Calu3 (cell line): Measurements from ENCODE around the gene PAX8. TPM values are rescaled to one million over a fixed set of nuclear protein-coding genes. Genes with fewer than 3 reads are reported as not detected.

ENCODE experiments used
- BruUV-seq: library from RNA; stranded (reverse); fragments of 400-500 nt; replicated peaks from 2 replicates; lab custom pipeline; 2021; lab: Mats Ljungman, UMichigan
- CTCF ChIA-PET: fragments of 300-600 bp; sonication (Branson Sonifier 250); formaldehyde crosslinking; loops from one replicate; lab custom pipeline; 2022; ENCODE audit warnings: antibody characterized with exemption; lab: Charles Lee
- DNase-seq: peaks from one replicate; pipeline ENCODE4 v3.0.0; 2022
- H3K27ac Mint-ChIP-seq: one replicate; pipeline ENCODE4 v1.8.0; 2022; ENCODE audit warnings: mixed read lengths; ENCODE audit not compliant: unreplicated experiment
- H3K27me3 Mint-ChIP-seq: one replicate; pipeline ENCODE4 v1.8.0; 2022; ENCODE audit warnings: mixed read lengths; ENCODE audit not compliant: unreplicated experiment
- H3K36me3 Mint-ChIP-seq: one replicate; pipeline ENCODE4 v1.8.0; 2022; ENCODE audit warnings: mild to moderate bottlenecking, moderate library complexity, mixed read lengths; ENCODE audit not compliant: insufficient read depth, unreplicated experiment
- H3K4me1 Mint-ChIP-seq: one replicate; pipeline ENCODE4 v1.8.0; 2022; ENCODE audit warnings: mild to moderate bottlenecking, low read depth, mixed read lengths; ENCODE audit not compliant: unreplicated experiment
- H3K4me3 Mint-ChIP-seq: one replicate; pipeline ENCODE4 v1.8.0; 2022; ENCODE audit warnings: mild to moderate bottlenecking, low read depth, moderate library complexity, mixed read lengths; ENCODE audit not compliant: unreplicated experiment
- H3K9me3 Mint-ChIP-seq: one replicate; pipeline ENCODE4 v1.8.0; 2022; ENCODE audit warnings: low read depth, mixed read lengths; ENCODE audit not compliant: unreplicated experiment
- CTCF ChIP-seq: fragments of 200-600 bp; IDR thresholded peaks from one replicate; pipeline ENCODE4 v1.8.0; 2022; ENCODE audit warnings: antibody characterized with exemption; ENCODE audit not compliant: unreplicated experiment
- intact Hi-C: fragments of 100-400 bp; cut with micrococcal nuclease; formaldehyde crosslinking; loops from one replicate; pipeline ENCODE4 v1.10.0; 2022; ENCODE audit not compliant: unreplicated experiment
- total RNA-seq: library from RNA; stranded (reverse); gene quantifications from 2 replicates; pipeline ENCODE4 v1.2.3, GENCODE V29; 2022

The PAX8 gene
- total RNA-seq, 1 experiment from 2014 or later: 12.2 TPM

GRCh38 chr2:113175042-113175628, 103.6 kb downstream of the PAX8 start:
- H3K27me3 Mint-ChIP-seq: no peaks in the 10 kb centered on the region
- H3K36me3 Mint-ChIP-seq: peaks cover 4% of the 10 kb centered on the region
- no TSS peak for BruUV-seq
- no peak overlapping the region for H3K4me3 Mint-ChIP-seq
- CTCF ChIA-PET: interaction anchor here (1.0 to 1.2 kb wide), 2 partner anchors 10 to 23 kb away, joined by 3 read pairs; no protein-coding TSS in a partner anchor
- H3K27ac Mint-ChIP-seq: no peak overlapping the region
- DNase-seq: no peak
- intact Hi-C loops: no loop called here
- H3K4me1 Mint-ChIP-seq: no peaks in the 10 kb centered on the region
- no peak for TF ChIP-seq CTCF
- no peaks in the 10 kb centered on the region for H3K9me3 Mint-ChIP-seq

- Mint-ChIP-seq H3K27ac (no peak overlapping the region), H3K27me3 (no peaks in the 10 kb centered on the region), H3K9me3 (peaks cover 3% of the 10 kb centered on the region), H3K4me1 (no peaks in the 10 kb centered on the region), H3K36me3 (peaks cover 9% of the 10 kb centered on the region), H3K4me3 (no peak overlapping the region)
- DNase-seq: no peak
- TF ChIP-seq CTCF: no peak
- intact Hi-C loops: no loop called here
- CTCF ChIA-PET: interaction anchor here (0.5 kb wide), 1 partner anchor 74 kb away, joined by 4 read pairs; no protein-coding TSS in a partner anchor
- BruUV-seq: no TSS peak
These were observed 104.4 kb downstream of the PAX8 start for GRCh38 chr2:113174376-113174750.

- intact Hi-C loops: no loop called here
- Mint-ChIP-seq H3K27me3 (no peaks in the 10 kb centered on the region), H3K27ac (no peak within 1 kb of the TSS), H3K4me1 (no peaks in the 10 kb centered on the region), H3K9me3 (peaks cover 3% of the 10 kb centered on the region), H3K36me3 (peaks cover 9% of the 10 kb centered on the region), H3K4me3 (no peak within 1 kb of the TSS)
- no peak for TF ChIP-seq CTCF
- CTCF ChIA-PET: no interaction called here
- BruUV-seq: no TSS peak
- DNase-seq: no peak
These were observed 105.0 kb downstream of the PAX8 start, which contains the start of gene PSD4 for GRCh38 chr2:113173542-113174375. Gene PSD4 (plus strand): TSS chr2:113173971. CDS start chr2:113182457, 8,486 bp downstream.

GRCh38 chr2:113172721-113173541, 105.8 kb downstream of the PAX8 start:
- no peak for DNase-seq
- H3K4me1 Mint-ChIP-seq: no peaks in the 10 kb centered on the region
- peaks cover 9% of the 10 kb centered on the region for H3K36me3 Mint-ChIP-seq
- TF ChIP-seq CTCF: no peak
- CTCF ChIA-PET: interaction anchor here (0.7 to 1.2 kb wide), 2 partner anchors 35 to 36 kb away, joined by 4 to 7 read pairs; no protein-coding TSS in a partner anchor
- H3K27ac Mint-ChIP-seq: no peak overlapping the region
- no TSS peak for BruUV-seq
- no peak overlapping the region for H3K4me3 Mint-ChIP-seq
- H3K27me3 Mint-ChIP-seq: no peaks in the 10 kb centered on the region
- intact Hi-C loops: no loop called here
- H3K9me3 Mint-ChIP-seq: peaks cover 3% of the 10 kb centered on the region
